NK-92 (cell line): ENCODE results near the gene STEAP3.
"Not testable (repeated sequence)": the region's sequence is repeated elsewhere in the genome, so short reads cannot be mapped to it uniquely, and the experiment has no call there.

Experiments
- DNase-seq: peaks from one replicate; lab custom pipeline; 2025; ENCODE audit not compliant: unreplicated experiment; lab: John Stamatoyannopoulos, UW

The STEAP3 gene

GRCh38 chr2:119261493-119262225, 38.0 kb downstream of the STEAP3 start:
- no peak for DNase-seq

- no peak for DNase-seq
Measured at GRCh38 chr2:119263025-119263424, 39.4 kb downstream of the STEAP3 start.

GRCh38 chr2:119263656-119264055, 40.0 kb downstream of the STEAP3 start:
- no peak for DNase-seq

GRCh38 chr2:119264781-119265692, 41.4 kb downstream of the STEAP3 start:
- DNase-seq = no peak

DNA sequence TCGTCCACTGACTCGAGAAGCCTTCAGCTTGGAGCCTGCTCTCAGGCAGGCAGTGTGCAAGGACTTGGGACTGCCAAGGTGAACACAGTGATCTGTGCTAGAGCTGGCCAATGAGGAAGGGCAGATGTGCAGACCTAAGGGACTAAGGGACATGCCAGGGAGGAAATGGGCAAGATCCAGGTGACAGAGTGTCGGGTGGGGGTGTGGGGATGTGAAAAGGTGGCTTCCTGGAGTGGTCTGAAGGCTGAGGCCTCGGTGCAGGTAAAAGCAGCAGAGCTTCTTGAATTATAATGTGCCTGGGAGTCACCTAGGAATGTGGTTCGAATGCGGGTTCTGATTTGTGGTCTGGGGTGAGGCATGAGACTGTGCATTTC, 42.0 kb downstream of the STEAP3 start:
- no peak for DNase-seq

DNA sequence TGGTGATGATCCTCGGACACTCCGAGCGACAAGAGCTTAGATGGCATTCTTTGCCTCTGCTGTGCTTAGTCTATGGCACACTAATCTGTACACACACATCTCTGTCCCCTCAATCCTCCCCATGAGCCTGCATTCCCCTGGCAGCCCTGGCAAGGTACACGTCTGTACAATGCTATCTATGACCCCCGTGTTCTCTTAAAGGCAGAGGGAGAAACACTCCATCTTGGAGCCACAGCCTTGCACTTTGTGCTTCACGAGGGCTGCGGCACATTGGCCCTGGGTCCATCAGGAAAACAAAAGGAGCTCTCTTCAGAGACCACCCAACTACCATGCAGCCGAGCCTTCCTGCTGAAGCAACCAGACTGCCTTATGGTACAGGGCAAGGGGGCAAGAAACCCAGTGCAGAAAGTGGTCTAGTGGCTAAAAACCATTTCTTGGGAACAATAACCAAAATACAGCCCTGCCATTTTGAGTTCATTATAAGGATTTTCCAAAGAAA, 42.5 kb downstream of the STEAP3 start:
- DNase-seq = no peak

DNA sequence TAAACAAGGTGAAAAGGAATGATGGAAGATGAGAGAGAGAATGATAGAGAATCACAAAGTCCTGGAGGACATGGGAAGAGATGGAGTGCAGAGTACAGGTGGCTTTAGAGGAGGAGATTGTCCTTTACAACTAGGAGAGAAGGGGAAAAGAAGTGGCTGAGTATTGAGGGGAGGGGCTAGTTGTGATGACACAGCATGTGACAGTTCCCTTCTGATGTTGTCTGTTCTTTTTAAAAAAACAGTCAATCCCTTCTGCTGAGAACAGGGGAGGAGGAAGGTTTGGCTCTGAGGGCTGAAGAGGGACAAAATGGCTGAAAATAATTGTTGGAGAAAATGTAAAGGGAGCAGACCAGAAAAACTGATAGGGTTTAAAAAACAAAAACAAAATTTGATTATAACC, 44.0 kb downstream of the STEAP3 start:
- no peak for DNase-seq

- no peak for DNase-seq
Measured at GRCh38 chr2:119276864-119277263, 53.2 kb downstream of the STEAP3 start.

- DNase-seq = not testable (repeated sequence)
Measured at GRCh38 chr2:119278385-119278784, 54.8 kb downstream of the STEAP3 start.

- no peak for DNase-seq
Measured at GRCh38 chr2:119278946-119279345, 55.3 kb downstream of the STEAP3 start.

GRCh38 chr2:119279666-119280065, 56.0 kb downstream of the STEAP3 start:
- DNase-seq = no peak

DNA sequence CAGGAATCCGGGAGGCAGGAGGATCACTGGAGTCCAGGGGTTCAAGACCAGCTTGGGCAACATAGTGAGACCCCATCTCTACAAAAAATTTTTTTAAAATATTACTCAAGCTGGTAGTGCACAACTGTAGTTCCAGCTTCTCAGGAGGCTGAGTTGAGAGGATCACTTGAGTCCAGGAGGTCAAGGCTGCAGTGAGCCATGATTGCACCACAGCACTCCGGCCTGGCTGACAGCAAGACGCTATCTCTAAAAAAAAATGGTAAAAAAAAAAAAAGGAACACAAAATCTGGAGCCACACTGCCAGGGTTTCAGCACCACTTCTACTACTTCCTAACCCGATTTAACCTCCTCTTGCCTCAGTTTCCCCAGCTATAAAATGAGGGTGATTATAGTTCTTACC, 57.0 kb downstream of the STEAP3 start:
- no peak for DNase-seq

DNA sequence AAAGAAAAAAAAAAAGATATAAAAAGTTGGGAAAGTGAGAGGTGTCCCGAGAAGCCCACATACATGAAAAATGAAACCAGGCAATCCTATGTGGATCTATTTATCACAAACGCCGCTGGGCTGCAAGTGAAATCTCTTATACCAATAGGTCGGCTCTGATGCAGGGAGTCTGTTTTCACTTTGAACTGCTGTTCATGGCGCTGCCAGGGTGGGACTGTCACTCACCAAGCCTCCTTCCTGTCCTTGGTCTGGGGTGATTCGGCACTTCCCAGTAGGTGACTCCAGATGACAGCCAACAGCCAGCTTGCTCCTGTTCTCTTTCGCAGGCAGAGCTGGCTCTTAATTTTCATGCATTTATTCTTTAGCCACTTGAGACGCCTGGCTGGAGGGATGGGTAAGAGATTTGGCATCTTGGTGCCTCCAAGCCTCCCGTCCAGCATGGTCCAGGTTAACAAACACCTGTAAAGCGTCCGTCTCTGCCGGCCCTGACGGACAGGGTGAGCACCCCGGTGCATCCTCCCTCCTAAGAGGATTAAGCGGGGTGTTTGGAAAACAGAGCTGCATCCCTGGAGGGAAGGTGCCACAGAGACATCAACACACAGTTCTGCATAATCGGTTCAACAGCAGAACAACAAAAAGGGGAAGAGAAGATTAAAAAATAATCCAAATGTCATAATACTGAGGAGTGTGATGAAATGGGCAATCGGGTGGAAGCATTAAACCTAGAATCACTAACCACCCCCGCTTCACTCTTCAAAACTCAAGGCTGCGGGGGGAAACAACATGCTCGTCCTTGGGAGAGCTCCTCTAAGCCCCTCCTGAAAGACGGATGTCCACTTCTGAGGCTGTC, 58.7 kb downstream of the STEAP3 start:
- DNase-seq = no peak

- DNase-seq = no peak
Measured at GRCh38 chr2:119282996-119283511, 59.4 kb downstream of the STEAP3 start.

DNA sequence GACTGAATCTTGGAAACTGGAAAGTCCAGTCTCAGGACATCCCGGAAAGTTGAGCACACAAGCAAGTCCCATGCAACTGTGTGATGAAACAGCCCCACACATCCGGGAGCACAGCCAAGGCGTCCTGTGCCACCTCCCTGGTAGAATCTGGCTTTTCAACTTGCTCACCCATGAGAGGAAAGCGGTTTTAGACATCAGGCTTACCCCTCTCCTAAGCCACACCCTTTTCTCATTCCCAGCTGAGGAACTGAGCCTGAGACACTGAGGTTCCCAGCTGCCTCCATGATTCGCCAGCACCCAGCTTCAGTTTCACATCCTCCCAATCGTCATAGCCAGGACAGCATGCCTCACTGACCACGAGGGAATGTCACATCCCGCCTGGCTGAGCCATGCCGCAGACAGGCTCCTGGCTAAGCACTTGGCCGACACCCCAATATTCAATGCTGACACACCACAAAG, 60.3 kb downstream of the STEAP3 start:
- DNase-seq = no peak

GRCh38 chr2:119286661-119287060, 63.0 kb downstream of the STEAP3 start:
- no peak for DNase-seq

DNA sequence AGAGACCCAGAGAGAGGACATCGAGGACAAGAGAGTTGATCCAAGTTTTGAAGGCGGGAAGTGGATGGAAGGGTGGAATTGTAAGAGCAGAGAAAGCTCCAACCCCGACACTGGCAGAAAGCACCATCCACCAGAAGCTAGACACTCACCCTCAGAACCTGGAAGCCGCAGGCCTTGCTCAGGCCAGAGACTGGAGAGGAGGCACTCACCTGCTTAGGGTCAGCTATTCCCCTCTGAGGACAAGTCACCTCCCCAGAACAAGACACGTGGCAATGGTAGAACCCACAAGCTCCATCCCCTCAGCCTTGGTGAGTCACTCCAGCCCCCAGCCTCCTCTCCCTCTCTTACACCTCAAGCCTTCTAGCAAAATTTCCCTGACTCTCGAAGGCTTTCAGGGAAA, 64.9 kb downstream of the STEAP3 start:
- DNase-seq = no peak

GRCh38 chr2:119289093-119289492, 65.5 kb downstream of the STEAP3 start:
- DNase-seq = no peak

GRCh38 chr2:119289642-119290041, 66.0 kb downstream of the STEAP3 start:
- no peak for DNase-seq

- no peak for DNase-seq
Measured at GRCh38 chr2:119290859-119291587, 67.4 kb downstream of the STEAP3 start.
